Heart left ventricle (tissue), 13 donors: Measurements from ENCODE around the gene EPGN.

Experiments
- POLR2A ChIP-seq, 2 donors: fragments of 450-650 bp; IDR thresholded peaks; one replicate each; pipeline ENCODE4 v1.6.1; 2017; ENCODE audit warnings: antibody characterized with exemption in 2 of 2, mild to moderate bottlenecking in 2 of 2, moderate library complexity in 2 of 2
- TF ChIP-seq, protein P1 (sequence below), 12 donors: fragments of 200-600 bp; sonication (generic) in 4 of 12; IDR thresholded peaks; one replicate each; pipeline versions ENCODE4 v1.5.0 to v1.8.0; 2018 to 2022; ENCODE audit warnings: antibody characterized with exemption in 12 of 12, mild to moderate bottlenecking in 5 of 12
- donor health status: ischemic (EF 13 %, LVEDD 7.1; RV severe dilation, severe dysfunction).
- donor health status: DM: no; HTN: yes; CAD: no.
- donor health status: DM: no; HTN: no; CAD: no.
- donor health status: ischemic (EF 25% LVEDD 6.9; RV normal size, moderate dysfunction).
- donor health status: ischemic (EF 25% LVEDD 5.7; RV mildly dilated, moderate dysfunction).
- donor health status: ischemic (EF 35%, LVEDD 5.7; RV mildly dilated, moderate dysfunction).
- donor health status: nonischemic (EF 11% LVEDD 7.7; RV severe dilation, severe dysfunction).
- donor health status: DM: yes; HTN: yes; CAD: no.
- donor health status: PGD.
- donor health status: ischemic (EF 29% LVEDD 5.4; RV normal size, mild dysfunction).
- donor health status: nonischemic (EF 23%, LVEDD 6.1; RV moderate dilation, normal function).

DNA sequence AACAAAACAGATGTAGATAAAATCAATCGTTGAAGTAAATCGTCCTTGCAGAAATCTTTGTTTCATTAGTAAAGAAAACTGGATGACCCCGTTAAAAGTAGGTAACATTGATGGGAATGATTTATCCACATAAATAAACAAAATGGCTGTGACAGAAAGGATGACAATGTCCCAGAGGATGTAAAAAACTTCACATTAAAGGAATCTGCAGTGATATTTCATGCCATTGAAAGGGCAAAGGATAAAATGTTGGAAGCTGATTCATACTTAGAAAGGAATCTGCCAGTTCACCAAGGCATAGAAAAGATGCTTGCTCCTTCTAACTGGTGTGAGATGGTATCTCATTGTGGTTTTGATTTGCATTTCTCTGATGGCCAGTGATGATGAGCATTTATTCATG, 24.2 kb upstream of the EPGN start:
- TF ChIP-seq, protein P1, sequence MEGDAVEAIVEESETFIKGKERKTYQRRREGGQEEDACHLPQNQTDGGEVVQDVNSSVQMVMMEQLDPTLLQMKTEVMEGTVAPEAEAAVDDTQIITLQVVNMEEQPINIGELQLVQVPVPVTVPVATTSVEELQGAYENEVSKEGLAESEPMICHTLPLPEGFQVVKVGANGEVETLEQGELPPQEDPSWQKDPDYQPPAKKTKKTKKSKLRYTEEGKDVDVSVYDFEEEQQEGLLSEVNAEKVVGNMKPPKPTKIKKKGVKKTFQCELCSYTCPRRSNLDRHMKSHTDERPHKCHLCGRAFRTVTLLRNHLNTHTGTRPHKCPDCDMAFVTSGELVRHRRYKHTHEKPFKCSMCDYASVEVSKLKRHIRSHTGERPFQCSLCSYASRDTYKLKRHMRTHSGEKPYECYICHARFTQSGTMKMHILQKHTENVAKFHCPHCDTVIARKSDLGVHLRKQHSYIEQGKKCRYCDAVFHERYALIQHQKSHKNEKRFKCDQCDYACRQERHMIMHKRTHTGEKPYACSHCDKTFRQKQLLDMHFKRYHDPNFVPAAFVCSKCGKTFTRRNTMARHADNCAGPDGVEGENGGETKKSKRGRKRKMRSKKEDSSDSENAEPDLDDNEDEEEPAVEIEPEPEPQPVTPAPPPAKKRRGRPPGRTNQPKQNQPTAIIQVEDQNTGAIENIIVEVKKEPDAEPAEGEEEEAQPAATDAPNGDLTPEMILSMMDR (IDR thresholded peaks at IDR 0.05), result no peak
- TF ChIP-seq POLR2A (IDR thresholded peaks at IDR 0.05), result no peak
